Cardiac fibroblast (primary cell): Measurements from ENCODE around the gene GDF2.
A peak's percentile ranks its signal among the peaks of the same experiment; 100 is the strongest.

Experiments
- DNase-seq, 2 donors: peaks; one replicate each; pipeline versions ENCODE4 v3.0.0 to v3.0.0-alpha.2; 2010; ENCODE audit warnings: low read depth in 2 of 2
- H3K4me3 ChIP-seq, 2 donors: replicated peaks in 1 of 2; 1 replicate in 1 of 2; 2 replicates in 1 of 2; pipeline ENCODE4 v1.5.1; 2011; ENCODE audit warnings: low read depth in 2 of 2, low read length in 2 of 2, mild to moderate bottlenecking in 2 of 2, moderate library complexity in 1 of 2
- TF ChIP-seq, protein P1 (sequence below): IDR thresholded peaks from one replicate; pipeline ENCODE4 v1.5.1; 2011; ENCODE audit warnings: low read depth, mild to moderate bottlenecking, low read length, inconsistent platforms

The GDF2 gene

DNA sequence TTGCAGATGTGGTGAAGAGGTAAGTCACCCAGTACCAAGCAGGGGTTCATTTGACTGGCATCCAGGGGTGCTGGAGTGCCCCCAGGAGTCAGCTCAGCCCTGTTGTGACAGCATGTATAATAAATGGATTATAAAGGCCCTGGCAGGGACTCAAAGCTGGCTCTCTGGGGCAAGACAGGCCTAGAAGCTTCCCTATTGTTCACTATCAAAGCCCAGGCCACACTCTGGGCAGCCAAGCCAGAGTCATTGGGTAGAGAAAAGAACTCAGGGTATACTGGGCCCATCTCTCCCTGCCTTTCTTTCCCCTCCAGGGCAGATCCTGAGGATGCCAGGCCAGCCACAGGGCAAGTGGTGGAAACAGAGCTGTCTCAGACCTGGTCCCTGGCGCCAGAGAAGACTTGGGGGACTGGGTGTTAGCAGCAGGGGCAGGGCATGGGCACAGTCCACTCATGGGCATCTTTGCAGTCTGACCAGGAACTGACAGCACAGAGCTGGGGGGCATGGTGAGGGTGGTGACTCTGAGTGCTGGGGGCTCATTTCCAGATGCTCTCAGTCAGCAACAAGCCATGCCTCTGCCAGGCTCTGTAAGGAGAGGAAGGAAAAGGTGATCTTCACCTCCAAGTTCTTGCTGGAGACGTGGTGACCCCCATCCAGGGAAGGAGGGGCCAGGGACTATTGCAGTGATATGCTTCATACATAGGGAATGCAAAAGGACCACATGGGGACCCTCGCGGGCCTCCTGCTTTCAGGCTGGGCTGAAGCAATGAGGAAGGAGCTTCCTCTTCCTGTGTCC, 37.6 kb downstream of the GDF2 start:
- TF ChIP-seq, protein P1, sequence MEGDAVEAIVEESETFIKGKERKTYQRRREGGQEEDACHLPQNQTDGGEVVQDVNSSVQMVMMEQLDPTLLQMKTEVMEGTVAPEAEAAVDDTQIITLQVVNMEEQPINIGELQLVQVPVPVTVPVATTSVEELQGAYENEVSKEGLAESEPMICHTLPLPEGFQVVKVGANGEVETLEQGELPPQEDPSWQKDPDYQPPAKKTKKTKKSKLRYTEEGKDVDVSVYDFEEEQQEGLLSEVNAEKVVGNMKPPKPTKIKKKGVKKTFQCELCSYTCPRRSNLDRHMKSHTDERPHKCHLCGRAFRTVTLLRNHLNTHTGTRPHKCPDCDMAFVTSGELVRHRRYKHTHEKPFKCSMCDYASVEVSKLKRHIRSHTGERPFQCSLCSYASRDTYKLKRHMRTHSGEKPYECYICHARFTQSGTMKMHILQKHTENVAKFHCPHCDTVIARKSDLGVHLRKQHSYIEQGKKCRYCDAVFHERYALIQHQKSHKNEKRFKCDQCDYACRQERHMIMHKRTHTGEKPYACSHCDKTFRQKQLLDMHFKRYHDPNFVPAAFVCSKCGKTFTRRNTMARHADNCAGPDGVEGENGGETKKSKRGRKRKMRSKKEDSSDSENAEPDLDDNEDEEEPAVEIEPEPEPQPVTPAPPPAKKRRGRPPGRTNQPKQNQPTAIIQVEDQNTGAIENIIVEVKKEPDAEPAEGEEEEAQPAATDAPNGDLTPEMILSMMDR = no peak
- DNase-seq = no peak
- H3K4me3 ChIP-seq = no peak overlapping the region

DNA sequence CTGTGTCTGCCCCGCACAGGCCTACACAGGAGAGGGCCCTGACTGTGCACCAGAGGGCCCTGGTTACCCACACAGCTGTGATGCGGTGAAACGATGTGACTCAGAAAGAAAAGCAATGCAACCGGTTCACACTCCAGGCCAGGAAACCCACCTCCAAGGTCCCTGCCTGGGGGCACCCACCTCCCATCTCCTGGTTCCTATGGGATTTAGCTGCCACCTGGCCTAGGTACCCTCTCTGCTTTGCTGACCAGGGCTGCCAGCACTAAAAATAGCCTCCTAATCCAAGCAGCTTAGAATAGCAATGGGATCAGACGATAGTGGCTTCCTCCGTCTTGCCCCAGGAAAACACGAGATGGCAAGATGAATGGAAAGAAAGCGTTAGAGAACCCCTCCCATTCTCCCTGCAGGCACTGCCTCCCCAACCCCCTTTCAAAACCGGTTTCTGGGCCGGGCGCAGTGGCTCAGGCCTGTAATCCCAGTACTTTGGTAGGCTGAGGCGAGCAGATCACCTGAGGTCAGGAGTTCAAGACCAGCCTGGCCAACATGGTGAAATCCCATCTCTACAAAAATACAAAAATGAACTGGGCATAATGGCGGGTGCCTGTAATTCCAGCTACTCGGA, 38.3 kb downstream of the GDF2 start:
- H3K4me3 ChIP-seq = no peak overlapping the region
- TF ChIP-seq, protein P1 = no peak
- DNase-seq = no peak

DNA sequence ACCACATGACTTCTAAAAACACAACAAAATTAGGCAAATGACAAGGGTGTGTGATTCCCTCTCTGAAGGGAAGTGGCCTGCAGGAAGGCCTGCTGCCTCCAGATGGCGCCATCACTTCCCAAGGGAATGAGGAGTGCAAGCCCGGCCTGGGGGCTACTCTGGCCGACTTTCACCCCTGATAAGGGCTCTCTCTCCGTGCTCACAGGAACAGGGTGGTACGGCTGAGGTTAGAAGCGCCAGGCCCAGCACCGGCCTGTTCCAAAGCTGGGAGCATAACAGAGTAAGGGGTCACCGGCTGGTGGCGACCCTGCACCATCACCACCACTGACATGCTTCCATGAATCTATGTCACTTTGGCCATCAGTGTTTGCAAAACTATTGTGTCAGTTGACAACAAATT, 39.0 kb downstream of the GDF2 start:
- TF ChIP-seq, protein P1 = peak; percentile 91
- peak; percentile 37 to 41 for DNase-seq
- H3K4me3 ChIP-seq = no peak overlapping the region

DNA sequence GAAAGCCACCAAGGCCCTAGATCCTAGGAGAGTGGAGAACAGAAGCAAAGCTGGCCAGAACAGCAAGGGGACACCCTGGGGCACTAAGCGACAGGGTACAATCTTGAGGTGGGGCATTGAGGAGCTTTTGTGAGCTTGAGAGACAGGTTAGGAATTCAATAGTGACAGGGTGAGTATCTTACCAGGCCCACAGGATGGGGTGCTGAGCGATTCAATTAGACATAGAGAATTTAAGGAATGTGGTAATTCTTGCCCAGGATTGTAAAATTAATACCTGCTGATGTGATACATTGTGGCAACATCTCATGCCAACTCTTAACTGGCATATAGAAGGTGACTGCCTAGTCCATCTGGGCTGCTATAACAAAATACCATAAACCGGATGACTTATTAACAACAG, 39.9 kb downstream of the GDF2 start:
- DNase-seq = no peak
- TF ChIP-seq, protein P1 = no peak

DNA sequence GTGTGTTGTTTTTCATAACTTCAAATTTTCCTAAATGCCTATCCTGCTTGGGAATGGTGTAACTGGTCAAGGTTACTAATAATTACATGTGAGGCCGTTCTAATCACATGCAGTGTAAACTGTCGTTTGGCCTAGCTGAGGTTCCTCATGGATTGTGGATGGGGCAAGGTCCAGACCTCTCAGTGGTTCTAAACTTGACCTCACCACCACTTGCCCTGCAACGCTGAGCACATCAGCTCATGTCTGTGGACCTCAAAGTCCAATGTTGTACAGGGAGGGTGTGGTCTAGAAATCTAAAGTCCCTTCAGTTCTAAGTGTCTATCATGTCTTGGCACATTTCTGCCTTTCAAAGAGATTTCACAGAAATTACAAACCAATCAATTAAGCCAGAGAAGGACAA, 41.5 kb downstream of the GDF2 start:
- no peak for DNase-seq
- TF ChIP-seq, protein P1 = no peak
- no peak overlapping the region for H3K4me3 ChIP-seq

More for the DNA sequence above, 39.9 kb downstream of the GDF2 start:
- no peak overlapping the region for H3K4me3 ChIP-seq

DNA sequence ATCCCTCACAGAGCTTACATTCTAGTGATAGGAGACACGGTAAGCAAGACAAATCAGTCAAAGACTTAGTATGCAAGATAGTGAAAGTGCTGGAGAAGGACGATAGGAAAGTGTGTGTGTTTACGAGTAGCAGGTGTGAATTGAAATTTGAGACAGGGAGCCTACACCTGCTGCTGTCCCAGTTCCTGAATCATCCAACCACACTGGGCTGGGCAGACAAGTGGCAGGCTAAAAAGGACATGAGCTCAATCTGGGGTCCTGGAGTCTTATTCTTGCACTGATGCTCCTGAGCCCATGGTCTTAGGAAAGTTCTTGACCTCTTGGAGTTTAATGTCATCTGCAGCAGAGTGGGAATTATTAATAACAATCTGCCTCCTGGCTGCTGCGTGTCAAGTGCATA, 42.1 kb downstream of the GDF2 start:
- no peak overlapping the region for H3K4me3 ChIP-seq
- no peak for DNase-seq
- TF ChIP-seq, protein P1 = no peak

DNA sequence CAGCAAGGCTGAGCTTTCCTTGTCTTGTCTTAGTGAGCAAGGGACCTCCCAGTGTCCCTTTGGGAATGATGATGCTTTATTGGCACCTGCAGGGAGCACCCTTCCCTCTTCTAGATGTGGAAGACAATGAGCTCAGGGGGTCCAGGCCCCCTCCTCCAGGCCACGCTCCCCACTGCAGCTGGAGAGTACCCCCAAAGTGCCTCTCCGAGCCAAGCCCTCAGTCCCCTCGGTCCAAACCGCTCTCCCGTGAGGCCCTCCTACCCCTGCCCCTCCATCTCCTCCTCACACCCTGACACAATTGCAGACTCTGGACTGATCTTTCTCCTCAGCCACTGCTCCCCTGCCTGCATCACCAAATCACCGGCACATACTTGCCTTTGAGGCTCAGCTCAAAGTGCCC, 42.7 kb downstream of the GDF2 start:
- TF ChIP-seq, protein P1 = no peak
- no peak for DNase-seq
- H3K4me3 ChIP-seq = no peak overlapping the region
